ENCODE measurements around the gene HOXD4. TPM values are rescaled to one million over a fixed set of nuclear protein-coding genes. Genes with fewer than 3 reads are reported as not detected.

Gene HOXD4
- total RNA-seq, 1 donor from 2014 or later = 1.3 TPM

DNA sequence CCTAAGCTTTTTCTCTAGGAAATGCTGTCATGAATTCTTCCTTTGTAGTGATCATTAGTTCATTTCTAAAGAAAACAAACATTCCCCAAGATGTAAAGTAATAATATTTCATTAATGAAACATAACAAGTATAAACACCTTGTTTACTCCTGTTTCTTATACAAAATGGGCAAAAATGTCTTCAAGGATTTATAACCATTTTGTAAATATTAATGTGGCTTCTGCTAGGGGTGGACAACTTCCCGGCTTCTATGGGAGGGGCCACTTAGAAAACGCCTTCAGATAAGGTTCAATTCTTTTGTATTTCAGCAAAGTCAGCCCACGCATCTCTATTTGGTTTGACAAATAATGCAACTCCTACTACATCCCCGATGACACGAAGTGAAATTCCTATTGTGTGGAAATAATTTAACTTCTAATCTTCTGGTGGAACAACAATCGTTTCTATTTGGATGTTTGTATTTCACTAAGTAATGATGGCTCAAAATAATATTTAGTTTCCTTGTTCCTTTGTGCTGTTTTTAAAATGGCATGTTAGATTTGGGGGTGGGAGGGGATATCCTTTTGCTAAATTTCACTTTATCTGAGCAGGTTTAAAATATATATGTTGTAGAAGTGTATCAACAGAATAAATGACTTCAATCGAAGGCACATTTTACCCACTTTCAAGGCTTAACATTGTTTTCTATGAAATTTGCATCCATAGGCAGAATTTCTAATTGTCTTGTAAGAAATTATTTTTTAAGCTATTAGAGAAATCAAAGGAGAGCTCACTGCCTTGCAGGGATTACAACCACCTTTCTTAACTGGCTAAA, 22.4 kb downstream of the HOXD4 start:
- Mint-ChIP-seq H3K4me1 (peaks cover 37% of the 10 kb centered on the region), H3K9me3 (no peaks in the 10 kb centered on the region), H3K27me3 (ENCODE audit: low read depth) (peaks cover 100% of the 10 kb centered on the region), H3K36me3 (ENCODE audit: low read depth) (no peaks in the 10 kb centered on the region), H3K27ac (ENCODE audit: unreplicated experiment) (no peak overlapping the region), H3K4me3 (no peak overlapping the region)
- TF ChIP-seq, protein P1, sequence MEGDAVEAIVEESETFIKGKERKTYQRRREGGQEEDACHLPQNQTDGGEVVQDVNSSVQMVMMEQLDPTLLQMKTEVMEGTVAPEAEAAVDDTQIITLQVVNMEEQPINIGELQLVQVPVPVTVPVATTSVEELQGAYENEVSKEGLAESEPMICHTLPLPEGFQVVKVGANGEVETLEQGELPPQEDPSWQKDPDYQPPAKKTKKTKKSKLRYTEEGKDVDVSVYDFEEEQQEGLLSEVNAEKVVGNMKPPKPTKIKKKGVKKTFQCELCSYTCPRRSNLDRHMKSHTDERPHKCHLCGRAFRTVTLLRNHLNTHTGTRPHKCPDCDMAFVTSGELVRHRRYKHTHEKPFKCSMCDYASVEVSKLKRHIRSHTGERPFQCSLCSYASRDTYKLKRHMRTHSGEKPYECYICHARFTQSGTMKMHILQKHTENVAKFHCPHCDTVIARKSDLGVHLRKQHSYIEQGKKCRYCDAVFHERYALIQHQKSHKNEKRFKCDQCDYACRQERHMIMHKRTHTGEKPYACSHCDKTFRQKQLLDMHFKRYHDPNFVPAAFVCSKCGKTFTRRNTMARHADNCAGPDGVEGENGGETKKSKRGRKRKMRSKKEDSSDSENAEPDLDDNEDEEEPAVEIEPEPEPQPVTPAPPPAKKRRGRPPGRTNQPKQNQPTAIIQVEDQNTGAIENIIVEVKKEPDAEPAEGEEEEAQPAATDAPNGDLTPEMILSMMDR (conservative IDR thresholded peaks at IDR 0.05) = no peak
- DNase-seq (ENCODE audit: low read depth, low spot score) = no peak

DNA sequence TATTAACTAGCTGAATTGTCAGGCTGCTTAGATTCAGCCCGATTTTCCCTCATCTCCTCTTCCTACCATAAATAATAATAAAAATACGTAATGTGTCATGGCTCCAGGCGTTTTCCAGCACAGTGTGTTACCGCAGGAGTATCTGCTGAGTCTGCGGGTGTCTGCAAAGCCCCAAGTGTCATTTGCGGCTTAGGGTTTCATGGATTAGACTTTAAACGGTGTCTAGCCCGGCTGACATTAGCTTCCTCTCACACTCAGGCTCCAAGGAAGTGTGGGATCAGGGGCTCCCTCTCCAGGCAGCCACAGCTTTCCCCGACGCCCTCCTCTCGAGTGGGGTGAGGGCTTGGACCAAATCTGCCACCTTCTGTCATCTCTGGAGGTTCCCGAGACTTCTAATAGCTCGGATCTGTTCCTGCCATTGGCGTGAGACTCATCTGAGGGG, 23.1 kb downstream of the HOXD4 start:
- no peak for DNase-seq (ENCODE audit: low read depth, low spot score)
- H3K27ac Mint-ChIP-seq (ENCODE audit: unreplicated experiment) = no peak overlapping the region
- H3K4me3 Mint-ChIP-seq = no peak overlapping the region
- H3K27me3 Mint-ChIP-seq (ENCODE audit: low read depth) = peaks cover 100% of the 10 kb centered on the region
- TF ChIP-seq, protein P1 (conservative IDR thresholded peaks at IDR 0.05) = no peak
- no peaks in the 10 kb centered on the region for H3K36me3 Mint-ChIP-seq (ENCODE audit: low read depth)
- H3K9me3 Mint-ChIP-seq = no peaks in the 10 kb centered on the region
- H3K4me1 Mint-ChIP-seq = peaks cover 37% of the 10 kb centered on the region

DNA sequence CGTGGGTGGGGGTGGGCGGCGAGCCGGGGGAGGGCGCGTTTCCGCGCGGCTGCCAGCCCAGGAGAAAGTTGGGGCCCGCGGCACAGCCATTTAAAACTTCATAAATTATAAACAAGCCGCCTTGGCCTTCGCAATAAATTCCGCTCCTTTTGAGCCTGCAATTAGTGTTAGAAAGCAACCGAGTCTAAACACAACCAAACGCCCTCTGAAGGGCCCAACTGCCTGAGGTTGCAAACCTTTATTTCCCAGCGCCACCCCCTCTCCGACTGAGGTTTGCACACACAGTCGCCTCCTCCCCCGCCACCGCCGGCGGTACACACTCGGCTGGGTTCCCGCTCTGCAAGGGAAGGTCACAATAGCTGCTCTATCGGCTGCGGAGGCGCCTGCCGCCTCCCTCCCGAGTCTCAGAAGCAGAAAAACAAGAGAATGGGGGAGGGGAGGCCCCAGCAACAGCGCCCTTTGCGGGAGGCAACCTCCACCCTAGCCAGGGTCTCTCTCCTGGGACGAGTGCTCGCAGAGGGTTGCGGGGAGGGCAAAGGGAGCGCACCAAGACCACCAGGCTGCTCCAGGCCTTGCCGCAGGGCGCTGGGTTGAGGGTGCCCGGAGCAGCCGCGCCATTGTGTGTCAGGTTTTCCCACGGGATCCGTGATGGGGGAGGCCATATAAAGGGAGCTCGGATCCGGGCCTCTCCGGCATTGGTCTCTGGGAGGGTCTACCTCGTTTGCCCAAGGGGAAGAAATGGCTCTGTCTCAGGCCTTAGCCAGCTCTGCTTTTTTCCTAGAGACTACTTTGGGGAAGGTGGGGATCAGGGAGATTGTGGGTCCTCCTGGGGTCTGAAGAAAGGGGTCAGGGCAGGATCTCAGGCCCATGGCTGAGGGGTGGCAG, 23.7 kb downstream of the HOXD4 start:
- Mint-ChIP-seq H3K27me3 (ENCODE audit: low read depth) (peaks cover 100% of the 10 kb centered on the region), H3K27ac (ENCODE audit: unreplicated experiment) (no peak overlapping the region), H3K36me3 (ENCODE audit: low read depth) (no peaks in the 10 kb centered on the region), H3K4me1 (peaks cover 37% of the 10 kb centered on the region), H3K9me3 (no peaks in the 10 kb centered on the region), H3K4me3 (peak overlapping the region; percentile 84)
- no peak for DNase-seq (ENCODE audit: low read depth, low spot score)
- TF ChIP-seq, protein P1 (conservative IDR thresholded peaks at IDR 0.05) = no peak

DNA sequence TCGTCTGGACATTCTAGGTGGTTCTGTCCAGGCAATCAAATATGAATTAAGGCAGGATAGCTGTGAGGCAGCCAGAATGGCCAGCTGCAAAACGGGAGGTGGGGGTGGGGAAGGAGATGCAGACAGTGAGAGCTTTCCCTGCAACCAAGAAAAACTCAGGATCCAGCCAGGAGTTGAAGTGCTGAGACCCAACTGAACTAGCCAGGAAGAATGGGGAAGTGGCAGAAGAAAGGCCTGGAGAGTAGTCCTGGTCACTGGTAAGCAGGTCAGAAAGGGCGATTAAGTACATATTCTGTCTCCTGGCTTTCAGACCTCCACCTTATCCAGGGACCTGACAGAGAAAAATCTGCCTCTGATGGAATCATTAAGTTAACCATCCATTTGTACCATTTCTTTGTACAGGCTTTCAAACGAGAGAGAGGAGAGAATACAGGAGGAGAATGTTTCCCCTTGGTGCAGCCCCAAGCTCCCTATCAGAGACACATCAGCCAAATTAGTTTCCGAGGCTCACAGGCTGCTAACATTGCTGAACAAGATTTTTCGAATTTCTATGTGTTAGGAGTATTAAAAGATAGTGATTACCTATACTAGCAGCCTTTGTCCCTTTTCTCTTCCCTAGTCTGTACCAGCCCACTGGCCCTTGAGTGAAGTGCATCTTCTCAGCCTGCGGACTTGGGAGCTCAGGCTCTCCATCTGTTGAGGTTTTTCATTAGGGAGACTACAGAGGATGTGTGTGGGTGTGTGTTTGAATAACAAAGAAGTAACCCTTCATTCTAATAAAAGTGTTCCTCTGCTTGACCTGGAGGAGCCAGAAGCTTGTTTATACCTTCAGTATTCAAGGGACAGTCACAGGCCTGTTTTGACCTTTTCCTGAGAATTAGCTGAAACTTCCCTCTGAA, 24.6 kb downstream of the HOXD4 start:
- Mint-ChIP-seq H3K4me3 (peak overlapping the region; percentile 84), H3K27ac (ENCODE audit: unreplicated experiment) (no peak overlapping the region), H3K4me1 (peaks cover 37% of the 10 kb centered on the region), H3K27me3 (ENCODE audit: low read depth) (peaks cover 100% of the 10 kb centered on the region), H3K36me3 (ENCODE audit: low read depth) (no peaks in the 10 kb centered on the region), H3K9me3 (no peaks in the 10 kb centered on the region)
- no peak for DNase-seq (ENCODE audit: low read depth, low spot score)
- TF ChIP-seq, protein P1 (conservative IDR thresholded peaks at IDR 0.05) = no peak

DNA sequence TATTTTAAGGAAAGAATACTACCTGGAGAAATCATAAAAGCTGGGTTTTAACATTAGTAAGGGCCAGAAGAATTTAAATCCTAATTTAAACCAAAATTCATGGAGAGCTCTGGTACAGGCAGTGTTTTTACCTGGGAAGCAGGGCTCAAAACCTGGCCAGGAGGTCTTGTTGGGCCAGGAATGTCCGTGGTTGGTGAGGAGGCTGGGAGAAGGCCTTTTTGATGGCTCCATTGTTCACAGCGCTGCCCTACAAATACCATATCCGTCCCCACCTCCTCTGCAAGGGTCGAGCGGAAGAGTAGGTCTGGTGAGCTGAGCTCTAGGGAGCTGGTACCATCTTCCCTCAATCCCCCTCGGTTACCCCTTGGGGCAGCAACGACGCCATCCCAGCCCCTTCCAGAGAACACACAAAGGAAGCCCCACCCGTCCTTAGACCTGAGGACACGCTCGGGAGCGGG, 26.3 kb downstream of the HOXD4 start:
- H3K27ac Mint-ChIP-seq (ENCODE audit: unreplicated experiment) = no peak overlapping the region
- H3K4me1 Mint-ChIP-seq = peaks cover 37% of the 10 kb centered on the region
- no peak for DNase-seq (ENCODE audit: low read depth, low spot score)
- no peaks in the 10 kb centered on the region for H3K36me3 Mint-ChIP-seq (ENCODE audit: low read depth)
- peaks cover 100% of the 10 kb centered on the region for H3K27me3 Mint-ChIP-seq (ENCODE audit: low read depth)
- H3K4me3 Mint-ChIP-seq = peak overlapping the region; percentile 54
- TF ChIP-seq, protein P1 (conservative IDR thresholded peaks at IDR 0.05) = no peak
- no peaks in the 10 kb centered on the region for H3K9me3 Mint-ChIP-seq

Measured in neural crest cell (in vitro differentiated cells).